ENCODE measurements around the gene PDE8B.

Gene PDE8B

DNA sequence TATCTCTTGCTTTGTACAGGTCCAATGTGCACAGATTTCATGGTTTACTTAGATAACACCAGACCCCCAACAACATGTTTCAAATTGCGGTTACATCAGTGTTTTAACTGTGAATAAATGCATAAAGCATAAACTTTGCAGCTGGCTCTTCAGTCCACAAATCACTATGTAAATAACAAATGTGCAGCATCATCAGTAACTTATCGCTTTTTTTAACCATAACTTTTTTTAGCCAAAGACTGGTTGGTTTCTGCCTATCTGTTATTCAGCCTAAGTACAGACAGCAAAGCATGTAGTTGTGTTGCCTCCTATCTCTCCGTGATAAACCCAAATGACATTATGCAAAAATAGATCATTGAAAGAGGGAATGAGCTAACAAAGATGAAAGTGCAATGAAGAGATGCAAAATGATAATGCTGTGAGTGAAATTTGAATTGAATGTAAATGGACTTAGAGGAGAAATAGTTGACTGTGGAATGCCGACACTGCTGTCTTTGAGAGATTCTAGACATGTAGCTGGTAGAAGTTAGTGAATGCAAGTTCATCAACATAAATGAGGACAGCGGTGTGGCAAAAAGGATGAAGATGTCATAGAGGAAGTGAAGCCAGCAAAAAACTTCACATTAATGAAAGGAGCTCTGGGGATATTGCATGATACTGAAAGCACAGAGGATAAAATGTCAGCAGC lies 108.8 kb downstream of the PDE8B start (continued):
- TF ChIP-seq, protein P1, sequence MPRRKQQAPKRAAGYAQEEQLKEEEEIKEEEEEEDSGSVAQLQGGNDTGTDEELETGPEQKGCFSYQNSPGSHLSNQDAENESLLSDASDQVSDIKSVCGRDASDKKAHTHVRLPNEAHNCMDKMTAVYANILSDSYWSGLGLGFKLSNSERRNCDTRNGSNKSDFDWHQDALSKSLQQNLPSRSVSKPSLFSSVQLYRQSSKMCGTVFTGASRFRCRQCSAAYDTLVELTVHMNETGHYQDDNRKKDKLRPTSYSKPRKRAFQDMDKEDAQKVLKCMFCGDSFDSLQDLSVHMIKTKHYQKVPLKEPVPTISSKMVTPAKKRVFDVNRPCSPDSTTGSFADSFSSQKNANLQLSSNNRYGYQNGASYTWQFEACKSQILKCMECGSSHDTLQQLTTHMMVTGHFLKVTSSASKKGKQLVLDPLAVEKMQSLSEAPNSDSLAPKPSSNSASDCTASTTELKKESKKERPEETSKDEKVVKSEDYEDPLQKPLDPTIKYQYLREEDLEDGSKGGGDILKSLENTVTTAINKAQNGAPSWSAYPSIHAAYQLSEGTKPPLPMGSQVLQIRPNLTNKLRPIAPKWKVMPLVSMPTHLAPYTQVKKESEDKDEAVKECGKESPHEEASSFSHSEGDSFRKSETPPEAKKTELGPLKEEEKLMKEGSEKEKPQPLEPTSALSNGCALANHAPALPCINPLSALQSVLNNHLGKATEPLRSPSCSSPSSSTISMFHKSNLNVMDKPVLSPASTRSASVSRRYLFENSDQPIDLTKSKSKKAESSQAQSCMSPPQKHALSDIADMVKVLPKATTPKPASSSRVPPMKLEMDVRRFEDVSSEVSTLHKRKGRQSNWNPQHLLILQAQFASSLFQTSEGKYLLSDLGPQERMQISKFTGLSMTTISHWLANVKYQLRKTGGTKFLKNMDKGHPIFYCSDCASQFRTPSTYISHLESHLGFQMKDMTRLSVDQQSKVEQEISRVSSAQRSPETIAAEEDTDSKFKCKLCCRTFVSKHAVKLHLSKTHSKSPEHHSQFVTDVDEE (CRISPR knock-in tag; IDR thresholded peaks at IDR 0.05) = no peak
- no peak for TF ChIP-seq TCF4 (CRISPR knock-in tag; IDR thresholded peaks at IDR 0.05; ENCODE audit: borderline replicate concordance)

DNA sequence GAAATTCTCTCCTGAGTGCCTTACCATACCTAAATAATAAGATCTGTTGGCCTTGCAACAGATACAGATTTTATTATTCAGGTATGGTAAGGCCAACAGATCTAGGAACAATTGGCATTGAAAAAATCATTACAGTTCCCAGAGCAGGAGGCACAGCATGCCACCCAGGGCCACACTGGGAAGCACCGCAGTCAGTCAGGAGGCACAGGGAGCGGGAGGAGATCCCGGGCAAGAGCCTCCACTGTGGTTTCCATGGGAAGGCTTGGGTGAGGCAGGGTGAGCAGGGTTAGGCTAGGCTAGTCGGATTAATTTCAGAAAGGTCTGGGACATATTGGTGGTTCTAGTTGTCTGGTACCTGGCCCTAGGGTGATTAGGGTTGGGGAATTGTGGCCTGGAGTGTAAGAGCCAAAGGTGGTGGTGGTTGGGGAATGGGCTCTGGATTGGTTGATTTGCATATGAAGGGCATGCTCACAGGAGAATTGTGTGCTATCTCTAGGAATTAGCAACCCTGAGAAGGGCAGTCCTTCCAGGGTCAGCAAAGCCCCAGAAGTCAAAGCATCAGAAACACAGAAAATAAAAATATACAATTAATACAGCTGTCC lies 111.4 kb downstream of the PDE8B start:
- TF ChIP-seq, protein P2, sequence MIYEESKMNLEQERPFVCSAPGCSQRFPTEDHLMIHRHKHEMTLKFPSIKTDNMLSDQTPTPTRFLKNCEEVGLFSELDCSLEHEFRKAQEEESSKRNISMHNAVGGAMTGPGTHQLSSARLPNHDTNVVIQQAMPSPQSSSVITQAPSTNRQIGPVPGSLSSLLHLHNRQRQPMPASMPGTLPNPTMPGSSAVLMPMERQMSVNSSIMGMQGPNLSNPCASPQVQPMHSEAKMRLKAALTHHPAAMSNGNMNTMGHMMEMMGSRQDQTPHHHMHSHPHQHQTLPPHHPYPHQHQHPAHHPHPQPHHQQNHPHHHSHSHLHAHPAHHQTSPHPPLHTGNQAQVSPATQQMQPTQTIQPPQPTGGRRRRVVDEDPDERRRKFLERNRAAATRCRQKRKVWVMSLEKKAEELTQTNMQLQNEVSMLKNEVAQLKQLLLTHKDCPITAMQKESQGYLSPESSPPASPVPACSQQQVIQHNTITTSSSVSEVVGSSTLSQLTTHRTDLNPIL (CRISPR knock-in tag; IDR thresholded peaks at IDR 0.05; ENCODE audit: low read depth) = no peak
- TF ChIP-seq TCF4 (CRISPR knock-in tag; IDR thresholded peaks at IDR 0.05; ENCODE audit: borderline replicate concordance) (no peak), BACH2 (CRISPR knock-in tag; IDR thresholded peaks at IDR 0.05; ENCODE audit: borderline replicate concordance) (no peak), TOX (CRISPR knock-in tag; IDR thresholded peaks at IDR 0.05; ENCODE audit: borderline replicate concordance) (no peak)
- ATAC-seq = no peak

DNA sequence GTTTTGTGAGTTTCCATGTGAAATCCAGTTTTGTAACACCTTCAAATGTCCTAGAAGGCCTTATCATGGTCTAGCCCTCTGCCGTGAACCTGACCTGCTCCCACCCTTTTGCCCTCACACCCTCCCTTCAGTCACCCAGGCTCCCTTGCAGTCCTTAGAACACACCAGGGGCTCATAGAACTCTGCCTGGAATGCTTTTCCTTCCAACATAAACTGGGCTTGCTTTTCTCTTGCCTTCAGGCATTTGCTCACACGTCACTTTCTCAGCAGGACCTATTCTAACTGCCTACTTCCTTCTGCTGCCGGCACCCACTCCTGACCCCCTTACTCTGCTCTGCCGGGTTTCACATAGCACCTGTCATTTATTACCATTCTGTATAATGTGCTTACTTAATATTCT lies 111.9 kb downstream of the PDE8B start:
- no peak for ATAC-seq
- TF ChIP-seq PPARA (CRISPR knock-in tag; IDR thresholded peaks at IDR 0.05; ENCODE audit: borderline replicate concordance) = no peak
- no peak for TF ChIP-seq ISL1 (CRISPR knock-in tag; IDR thresholded peaks at IDR 0.05)
- TF ChIP-seq GLIS3 (CRISPR knock-in tag; IDR thresholded peaks at IDR 0.05) = no peak
- no peak for TF ChIP-seq ZNF8 (CRISPR knock-in tag; IDR thresholded peaks at IDR 0.05)
- TF ChIP-seq TOX (CRISPR knock-in tag; IDR thresholded peaks at IDR 0.05; ENCODE audit: borderline replicate concordance) = no peak
- no peak for TF ChIP-seq ARNTL (CRISPR knock-in tag; IDR thresholded peaks at IDR 0.05; ENCODE audit: borderline replicate concordance, low read depth)
- TF ChIP-seq CSDC2 (CRISPR knock-in tag; IDR thresholded peaks at IDR 0.05) = no peak
- TF ChIP-seq ZNF70 (CRISPR knock-in tag; IDR thresholded peaks at IDR 0.05) = no peak
- no peak for TF ChIP-seq ZC3H10 (CRISPR knock-in tag; IDR thresholded peaks at IDR 0.05)
- no peak for TF ChIP-seq TCF4 (CRISPR knock-in tag; IDR thresholded peaks at IDR 0.05; ENCODE audit: borderline replicate concordance)
- no peak for TF ChIP-seq ZFP30 (CRISPR knock-in tag; IDR thresholded peaks at IDR 0.05)
- TF ChIP-seq, protein P3, sequence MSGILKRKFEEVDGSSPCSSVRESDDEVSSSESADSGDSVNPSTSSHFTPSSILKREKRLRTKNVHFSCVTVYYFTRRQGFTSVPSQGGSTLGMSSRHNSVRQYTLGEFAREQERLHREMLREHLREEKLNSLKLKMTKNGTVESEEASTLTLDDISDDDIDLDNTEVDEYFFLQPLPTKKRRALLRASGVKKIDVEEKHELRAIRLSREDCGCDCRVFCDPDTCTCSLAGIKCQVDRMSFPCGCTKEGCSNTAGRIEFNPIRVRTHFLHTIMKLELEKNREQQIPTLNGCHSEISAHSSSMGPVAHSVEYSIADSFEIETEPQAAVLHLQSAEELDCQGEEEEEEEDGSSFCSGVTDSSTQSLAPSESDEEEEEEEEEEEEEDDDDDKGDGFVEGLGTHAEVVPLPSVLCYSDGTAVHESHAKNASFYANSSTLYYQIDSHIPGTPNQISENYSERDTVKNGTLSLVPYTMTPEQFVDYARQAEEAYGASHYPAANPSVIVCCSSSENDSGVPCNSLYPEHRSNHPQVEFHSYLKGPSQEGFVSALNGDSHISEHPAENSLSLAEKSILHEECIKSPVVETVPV (CRISPR knock-in tag; IDR thresholded peaks at IDR 0.05) = no peak
- no peak for TF ChIP-seq RARB (CRISPR knock-in tag; IDR thresholded peaks at IDR 0.05)
- no peak for TF ChIP-seq ESRRG (CRISPR knock-in tag; IDR thresholded peaks at IDR 0.05)
- TF ChIP-seq ZFP3 (CRISPR knock-in tag; IDR thresholded peaks at IDR 0.05) = no peak
- no peak for TF ChIP-seq SNAI2 (CRISPR knock-in tag; IDR thresholded peaks at IDR 0.05)
- TF ChIP-seq ZNF565 (CRISPR knock-in tag; conservative IDR thresholded peaks at IDR 0.05; ENCODE audit: low read depth) = no peak
- TF ChIP-seq, protein P4, sequence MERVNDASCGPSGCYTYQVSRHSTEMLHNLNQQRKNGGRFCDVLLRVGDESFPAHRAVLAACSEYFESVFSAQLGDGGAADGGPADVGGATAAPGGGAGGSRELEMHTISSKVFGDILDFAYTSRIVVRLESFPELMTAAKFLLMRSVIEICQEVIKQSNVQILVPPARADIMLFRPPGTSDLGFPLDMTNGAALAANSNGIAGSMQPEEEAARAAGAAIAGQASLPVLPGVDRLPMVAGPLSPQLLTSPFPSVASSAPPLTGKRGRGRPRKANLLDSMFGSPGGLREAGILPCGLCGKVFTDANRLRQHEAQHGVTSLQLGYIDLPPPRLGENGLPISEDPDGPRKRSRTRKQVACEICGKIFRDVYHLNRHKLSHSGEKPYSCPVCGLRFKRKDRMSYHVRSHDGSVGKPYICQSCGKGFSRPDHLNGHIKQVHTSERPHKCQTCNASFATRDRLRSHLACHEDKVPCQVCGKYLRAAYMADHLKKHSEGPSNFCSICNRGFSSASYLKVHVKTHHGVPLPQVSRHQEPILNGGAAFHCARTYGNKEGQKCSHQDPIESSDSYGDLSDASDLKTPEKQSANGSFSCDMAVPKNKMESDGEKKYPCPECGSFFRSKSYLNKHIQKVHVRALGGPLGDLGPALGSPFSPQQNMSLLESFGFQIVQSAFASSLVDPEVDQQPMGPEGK (CRISPR knock-in tag; IDR thresholded peaks at IDR 0.05; ENCODE audit: borderline replicate concordance) = no peak
- no peak for TF ChIP-seq OSR1 (CRISPR knock-in tag; IDR thresholded peaks at IDR 0.05)
- TF ChIP-seq, protein P2 (CRISPR knock-in tag; IDR thresholded peaks at IDR 0.05; ENCODE audit: low read depth) = no peak
